Heart left ventricle (tissue), 16 donors: ENCODE measurements around the gene CELF4. TPM values are rescaled to one million over a fixed set of nuclear protein-coding genes. Genes with fewer than 3 reads are reported as not detected.

Experiments used
- ATAC-seq, 4 donors: fragments of 200-7000 bp; cut with Tn5 transposase; one replicate each; pipeline ENCODE4 v1.9.1; 2020 to 2022; ENCODE audit warnings: moderate library complexity in 4 of 4, mild to moderate bottlenecking in 3 of 4, moderate number of reproducible peaks in 1 of 4
- DNase-seq, 5 donors: peaks; one replicate each; pipeline ENCODE4 v3.0.0-alpha.2; 2020
- H3K27ac ChIP-seq, 12 donors: fragments of 200-600 bp; sonication (generic) in 4 of 12; one replicate each; pipeline versions ENCODE4 v1.5.0 to v1.8.0; 2016 to 2022; ENCODE audit warnings: mild to moderate bottlenecking in 2 of 12
- H3K27me3 ChIP-seq, 9 donors: fragments of 200-600 bp; sonication (generic) in 2 of 9; one replicate each; pipeline versions ENCODE4 v1.5.1 to v1.8.0; 2016 to 2022; ENCODE audit warnings: mild to moderate bottlenecking in 3 of 9
- H3K36me3 ChIP-seq, 9 donors: fragments of 200-600 bp; sonication (generic) in 2 of 9; one replicate each; pipeline versions ENCODE4 v1.5.0 to v1.8.0; 2018 to 2022; ENCODE audit warnings: mild to moderate bottlenecking in 2 of 9
- H3K4me1 ChIP-seq, 12 donors: fragments of 200-600 bp; sonication (generic) in 4 of 12; one replicate each; pipeline versions ENCODE4 v1.5.0 to v1.8.0; 2016 to 2022; ENCODE audit warnings: mild to moderate bottlenecking in 3 of 12
- H3K4me3 ChIP-seq, 12 donors: fragments of 200-600 bp; sonication (generic) in 4 of 12; one replicate each; pipeline versions ENCODE4 v1.5.0 to v1.8.0; 2017 to 2022; ENCODE audit warnings: mild to moderate bottlenecking in 9 of 12, moderate library complexity in 4 of 12
- H3K9me3 ChIP-seq, 12 donors: fragments of 200-600 bp; sonication (generic) in 4 of 12; one replicate each; pipeline versions ENCODE4 v1.5.0 to v1.8.0; 2016 to 2022; ENCODE audit warnings: mild to moderate bottlenecking in 1 of 12
- POLR2A ChIP-seq, 2 donors: fragments of 450-650 bp; IDR thresholded peaks; one replicate each; pipeline ENCODE4 v1.6.1; 2017; ENCODE audit warnings: antibody characterized with exemption in 2 of 2, mild to moderate bottlenecking in 2 of 2, moderate library complexity in 2 of 2
- WGBS, 4 donors: extraction: QIAGEN DNeasy Blood & Tissue Kit in 2 of 4; methylation state at CpG; one replicate each; pipeline versions ENCODE4 v1.1.5 to v1.1.7; 2013 to 2018; 5-methylcytosine and 5-hydroxymethylcytosine counted together
- intact Hi-C, 10 donors: fragments of 100-400 bp; cut with DNase I; formaldehyde crosslinking; loops; one replicate each; pipeline versions ENCODE4 v1.11.1 to v1.14.2; 2022
- polyA plus RNA-seq, 2 donors: library from polyadenylated mRNA; stranded (reverse); fragments of 200-250 nt; gene quantifications; one replicate each; pipeline ENCODE4 v1.2.3, GENCODE V29; 2013
- total RNA-seq, 9 donors: library from RNA; depleted of rRNA in 2 of 9; stranded (reverse); fragments of >200 nt in 2 of 9; fragmentation: NEBNext Ultra II Directional in 3 of 9; extraction: Animal tissue kit (Norgen Biotek cat#: 25700) in 3 of 9; gene quantifications; one replicate each; pipeline versions ENCODE4 v1.1.0 to v1.2.4, GENCODE V29; 2016 to 2023
- TF ChIP-seq, protein P1 (sequence below), 12 donors: fragments of 200-600 bp; sonication (generic) in 4 of 12; IDR thresholded peaks; one replicate each; pipeline versions ENCODE4 v1.5.0 to v1.8.0; 2018 to 2022; ENCODE audit warnings: antibody characterized with exemption in 12 of 12, mild to moderate bottlenecking in 5 of 12
- donor health status: ischemic (EF 13 %, LVEDD 7.1; RV severe dilation, severe dysfunction).
- donor health status: healthy with polysubstance abuse.
- donor health status: DM: no; HTN: yes; CAD: no.
- donor health status: DM: no; HTN: no; CAD: no.
- donor health status: ischemic (EF 25% LVEDD 6.9; RV normal size, moderate dysfunction).
- donor health status: ischemic (EF 25% LVEDD 5.7; RV mildly dilated, moderate dysfunction).
- donor health status: healthy.
- donor health status: DM: yes; HTN: yes; CAD: no.
- donor health status: ischemic (EF 35%, LVEDD 5.7; RV mildly dilated, moderate dysfunction).
- donor health status: nonischemic (EF 11% LVEDD 7.7; RV severe dilation, severe dysfunction).
- donor health status: DM: yes; HTN: yes; CAD: no.
- donor health status: PGD.
- donor health status: ischemic (EF 29% LVEDD 5.4; RV normal size, mild dysfunction).
- donor health status: nonischemic (EF 23%, LVEDD 6.1; RV moderate dilation, normal function).

Gene CELF4
- total and polyA plus RNA-seq, 11 donors = 0.11 to 0.67 (median 0.40) TPM; not detected in 3

DNA sequence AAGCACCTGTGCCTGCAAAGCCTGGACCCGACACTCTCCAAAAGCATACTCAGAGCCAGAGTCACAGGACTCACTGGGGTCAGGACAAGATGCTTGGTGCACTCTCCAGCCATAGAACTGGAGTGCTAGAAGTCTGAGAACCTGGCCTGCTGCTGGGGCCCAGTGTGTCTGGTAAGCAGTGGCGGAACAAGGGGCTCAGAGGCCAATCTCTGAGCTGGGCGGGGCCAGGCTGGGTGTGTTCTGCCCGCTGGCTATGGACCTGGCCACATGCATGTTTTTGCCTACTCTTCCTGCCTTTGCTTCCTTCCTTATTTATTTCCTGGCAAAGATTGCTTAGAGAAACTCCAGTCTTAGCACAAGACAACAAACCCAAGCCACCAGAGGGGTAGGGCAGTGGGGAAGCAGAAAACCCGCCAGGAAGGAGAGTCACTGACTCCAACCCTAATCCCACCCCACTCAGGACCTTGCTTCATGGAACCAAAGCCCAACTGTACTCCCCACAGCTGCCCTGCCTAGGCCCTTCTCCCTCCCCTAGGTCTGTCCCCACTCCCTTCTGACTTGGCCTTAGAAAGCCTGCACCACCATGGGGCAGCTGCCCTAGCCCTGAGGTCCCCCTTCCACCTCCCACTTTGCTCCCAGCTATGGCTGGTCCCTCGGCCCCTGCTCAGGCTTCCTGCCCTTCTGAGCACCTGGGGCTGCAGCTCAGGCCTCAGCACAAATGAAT is 315.5 kb downstream of the CELF4 start:
- WGBS, 4 donors = 69 to 85% (median 75%) methylated on average over 5 to 6 of the region's 6 CpGs
- TF ChIP-seq, protein P1, sequence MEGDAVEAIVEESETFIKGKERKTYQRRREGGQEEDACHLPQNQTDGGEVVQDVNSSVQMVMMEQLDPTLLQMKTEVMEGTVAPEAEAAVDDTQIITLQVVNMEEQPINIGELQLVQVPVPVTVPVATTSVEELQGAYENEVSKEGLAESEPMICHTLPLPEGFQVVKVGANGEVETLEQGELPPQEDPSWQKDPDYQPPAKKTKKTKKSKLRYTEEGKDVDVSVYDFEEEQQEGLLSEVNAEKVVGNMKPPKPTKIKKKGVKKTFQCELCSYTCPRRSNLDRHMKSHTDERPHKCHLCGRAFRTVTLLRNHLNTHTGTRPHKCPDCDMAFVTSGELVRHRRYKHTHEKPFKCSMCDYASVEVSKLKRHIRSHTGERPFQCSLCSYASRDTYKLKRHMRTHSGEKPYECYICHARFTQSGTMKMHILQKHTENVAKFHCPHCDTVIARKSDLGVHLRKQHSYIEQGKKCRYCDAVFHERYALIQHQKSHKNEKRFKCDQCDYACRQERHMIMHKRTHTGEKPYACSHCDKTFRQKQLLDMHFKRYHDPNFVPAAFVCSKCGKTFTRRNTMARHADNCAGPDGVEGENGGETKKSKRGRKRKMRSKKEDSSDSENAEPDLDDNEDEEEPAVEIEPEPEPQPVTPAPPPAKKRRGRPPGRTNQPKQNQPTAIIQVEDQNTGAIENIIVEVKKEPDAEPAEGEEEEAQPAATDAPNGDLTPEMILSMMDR (IDR thresholded peaks at IDR 0.05) = no peak
- no peak for TF ChIP-seq POLR2A (IDR thresholded peaks at IDR 0.05)
- DNase-seq (peak in 1 of 5 donors; percentile 40), ATAC-seq (no peak)
- Histone ChIP-seq H3K4me3 (no peak overlapping the region), H3K9me3 (no peaks in the 10 kb centered on the region), H3K27ac (no peak overlapping the region), H3K36me3 (no peaks in the 10 kb centered on the region), H3K27me3 (peaks cover 6 to 56% (median 14%) of the 10 kb centered on the region in 9 donors), H3K4me1 (peaks cover 0 to 13% (median 0%) of the 10 kb centered on the region in 12 donors)
- intact Hi-C loops = loop anchor here in 2 of 10 donors (10.0 kb wide), 2 partner anchors 55 to 65 kb away; no protein-coding TSS in a partner anchor

DNA sequence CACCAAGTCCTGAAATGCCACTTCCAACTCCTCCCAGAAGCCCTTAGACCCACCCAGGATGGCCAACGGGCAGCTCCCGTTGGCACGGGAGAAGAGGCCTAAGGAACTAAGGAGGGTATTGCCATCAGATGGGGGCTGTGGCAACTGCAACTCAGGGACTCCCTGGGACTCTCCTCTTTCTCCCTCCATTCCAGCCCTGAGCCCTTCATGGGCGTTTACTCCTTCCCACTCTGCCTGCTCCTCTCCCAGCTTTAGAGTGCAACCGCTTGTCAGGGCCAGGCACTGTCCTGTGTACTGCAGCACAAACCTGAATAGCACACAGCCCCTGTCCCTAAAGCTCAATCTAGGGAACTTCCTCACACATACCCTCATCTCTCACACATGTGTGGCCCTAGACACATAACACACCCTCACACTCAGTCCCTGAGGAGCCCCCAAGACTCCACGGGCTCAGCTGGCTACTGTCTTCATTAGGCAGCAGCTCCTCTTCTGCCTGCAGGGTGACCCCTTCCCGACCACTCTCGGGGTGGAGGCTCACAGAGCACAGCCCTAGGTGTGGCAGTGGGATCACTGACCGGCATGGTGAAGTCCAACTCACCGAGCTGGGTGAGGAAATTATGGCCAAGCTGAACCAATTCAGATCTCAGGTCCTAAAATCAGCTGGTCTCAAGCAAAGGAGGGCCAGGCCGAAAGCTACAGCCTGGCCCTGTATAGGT is 316.3 kb downstream of the CELF4 start:
- intact Hi-C loops = loop anchor here in 2 of 10 donors (10.0 kb wide), 2 partner anchors 55 to 65 kb away; no protein-coding TSS in a partner anchor
- H3K27ac ChIP-seq = no peak overlapping the region
- ATAC-seq (no peak), DNase-seq (peak in 1 of 5 donors; percentile 33)
- no peaks in the 10 kb centered on the region for H3K9me3 ChIP-seq
- no peaks in the 10 kb centered on the region for H3K36me3 ChIP-seq
- 79 to 86% (median 81%) methylated on average over 10 to 11 of the region's 11 CpGs for WGBS, 4 donors
- H3K4me3 ChIP-seq = no peak overlapping the region
- H3K4me1 ChIP-seq = peaks cover 0 to 10% (median 0%) of the 10 kb centered on the region in 12 donors
- no peak for TF ChIP-seq POLR2A (IDR thresholded peaks at IDR 0.05)
- TF ChIP-seq, protein P1 (IDR thresholded peaks at IDR 0.05) = no peak
- H3K27me3 ChIP-seq = peaks cover 2 to 56% (median 11%) of the 10 kb centered on the region in 9 donors

DNA sequence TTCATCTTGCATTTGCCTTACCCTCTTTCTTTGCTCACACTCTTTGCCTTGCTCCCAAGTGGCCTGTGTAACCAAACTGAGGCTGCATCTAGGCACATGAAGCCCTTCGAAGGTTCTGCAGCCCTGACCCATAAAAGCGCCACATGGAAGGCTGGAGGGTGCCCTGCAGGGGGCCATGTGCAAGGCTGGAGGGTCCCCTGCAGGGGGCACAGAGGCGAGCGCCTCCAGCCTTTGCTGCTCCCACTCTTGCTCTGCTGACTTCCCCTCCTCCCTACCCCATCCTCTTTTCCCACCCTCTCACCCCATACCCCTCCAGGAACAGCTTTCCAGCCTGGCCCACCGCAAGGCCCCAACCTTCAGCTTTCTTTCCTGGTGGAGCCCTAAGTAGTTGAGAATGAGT is 317.3 kb downstream of the CELF4 start:
- ATAC-seq = no peak
- Histone ChIP-seq H3K4me3 (no peak overlapping the region), H3K27ac (no peak overlapping the region), H3K9me3 (no peaks in the 10 kb centered on the region), H3K36me3 (no peaks in the 10 kb centered on the region), H3K27me3 (peaks cover 0 to 53% (median 12%) of the 10 kb centered on the region in 9 donors), H3K4me1 (peaks cover 0 to 5% (median 0%) of the 10 kb centered on the region in 12 donors)
- peak in 1 of 5 donors; percentile 15 for DNase-seq
- WGBS, 4 donors = 84 to 88% (median 87%) methylated on average over 5 of the region's 5 CpGs
- intact Hi-C loops = loop anchor here in 2 of 10 donors (10.0 kb wide), 2 partner anchors 57 to 63 kb away; no protein-coding TSS in a partner anchor
- TF ChIP-seq POLR2A (IDR thresholded peaks at IDR 0.05) = no peak
- TF ChIP-seq, protein P1 (IDR thresholded peaks at IDR 0.05) = no peak
